Measurements from ENCODE around the gene ICAM3. TPM values are rescaled to one million over a fixed set of nuclear protein-coding genes. Genes with fewer than 3 reads are reported as not detected.
"Not testable (repeated sequence)": the region's sequence is repeated elsewhere in the genome, so short reads cannot be mapped to it uniquely, and the experiment has no call there.

Gene ICAM3
- 10 to 100 TPM in 1 of 4 donors, 1 to 10 TPM in 3; 7.7 to 41.1 (median 9.4) TPM for total RNA-seq

DNA sequence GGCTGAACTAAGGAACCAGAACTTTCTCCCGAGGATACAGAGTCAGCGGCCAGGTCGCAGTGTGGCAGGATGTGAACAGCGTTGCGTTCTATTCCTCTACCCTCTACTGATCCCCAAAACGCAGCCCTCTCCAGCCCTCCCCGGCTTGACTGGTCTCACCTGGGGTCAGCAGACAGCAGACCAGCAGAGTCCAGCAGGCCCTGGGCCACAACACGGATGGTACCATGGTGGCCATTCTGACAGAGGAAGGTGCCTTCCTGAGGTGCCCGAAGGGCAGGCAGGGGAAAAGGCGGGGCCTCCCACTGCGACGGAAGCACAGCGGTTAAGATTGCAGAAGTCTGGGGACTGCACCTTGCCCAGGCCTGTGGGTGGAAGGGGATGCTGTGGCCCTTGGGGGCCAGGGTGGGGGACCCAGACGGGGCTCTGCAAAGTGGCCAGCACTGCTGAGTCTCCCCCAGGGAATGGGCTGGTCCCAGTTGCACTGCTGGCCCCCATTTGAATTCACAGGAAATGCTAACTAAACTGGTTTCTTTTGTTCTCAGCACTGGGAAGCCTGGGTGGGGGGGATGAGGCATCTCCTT lies at the start of gene ICAM3:
Gene ICAM3, minus strand, starts transcription at position 245 of the 581 bp plus-strand sequence. Its CDS starts 10 bp downstream, at position 235.
- DNase-seq (ENCODE audit: low spot score) = no peak

GRCh38 chr19:10388957-10389356 lies 49.5 kb upstream of the ICAM3 start:
- TF ChIP-seq, protein P1, sequence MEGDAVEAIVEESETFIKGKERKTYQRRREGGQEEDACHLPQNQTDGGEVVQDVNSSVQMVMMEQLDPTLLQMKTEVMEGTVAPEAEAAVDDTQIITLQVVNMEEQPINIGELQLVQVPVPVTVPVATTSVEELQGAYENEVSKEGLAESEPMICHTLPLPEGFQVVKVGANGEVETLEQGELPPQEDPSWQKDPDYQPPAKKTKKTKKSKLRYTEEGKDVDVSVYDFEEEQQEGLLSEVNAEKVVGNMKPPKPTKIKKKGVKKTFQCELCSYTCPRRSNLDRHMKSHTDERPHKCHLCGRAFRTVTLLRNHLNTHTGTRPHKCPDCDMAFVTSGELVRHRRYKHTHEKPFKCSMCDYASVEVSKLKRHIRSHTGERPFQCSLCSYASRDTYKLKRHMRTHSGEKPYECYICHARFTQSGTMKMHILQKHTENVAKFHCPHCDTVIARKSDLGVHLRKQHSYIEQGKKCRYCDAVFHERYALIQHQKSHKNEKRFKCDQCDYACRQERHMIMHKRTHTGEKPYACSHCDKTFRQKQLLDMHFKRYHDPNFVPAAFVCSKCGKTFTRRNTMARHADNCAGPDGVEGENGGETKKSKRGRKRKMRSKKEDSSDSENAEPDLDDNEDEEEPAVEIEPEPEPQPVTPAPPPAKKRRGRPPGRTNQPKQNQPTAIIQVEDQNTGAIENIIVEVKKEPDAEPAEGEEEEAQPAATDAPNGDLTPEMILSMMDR (IDR thresholded peaks at IDR 0.05) = peak in 2 of 3 donors; percentile 65 to 83
- peak; percentile 100 for DNase-seq (ENCODE audit: low spot score)
- ATAC-seq (ENCODE audit: low FRiP score) = peak; percentile 51

More for the DNA sequence above, at the start of gene ICAM3:
- TF ChIP-seq, protein P1 (IDR thresholded peaks at IDR 0.05) = no peak
- no peak for ATAC-seq (ENCODE audit: low FRiP score)

DNA sequence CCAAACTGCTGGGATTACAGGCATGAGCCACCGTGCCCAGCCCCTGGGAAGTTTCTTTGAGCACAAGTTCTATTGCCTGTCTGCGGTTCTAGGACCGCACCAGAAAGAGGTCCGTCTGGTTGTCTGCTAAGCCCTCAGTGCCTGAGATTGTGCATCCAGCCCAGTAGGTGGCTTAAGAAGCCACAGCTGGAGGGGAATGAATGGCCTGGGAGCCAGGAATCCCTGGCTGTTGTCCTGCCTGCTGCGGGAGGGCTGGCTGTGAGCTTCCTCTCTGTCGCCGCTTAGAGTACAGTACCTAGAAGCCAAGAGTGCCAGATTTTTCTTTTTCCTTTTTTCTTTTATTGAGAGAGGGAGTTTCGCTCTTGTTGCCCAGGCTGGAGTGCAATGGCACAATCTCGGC lies 45.2 kb upstream of the ICAM3 start:
- ATAC-seq (ENCODE audit: low FRiP score) (no peak), DNase-seq (ENCODE audit: low spot score) (no peak)
- TF ChIP-seq, protein P1 (IDR thresholded peaks at IDR 0.05) = no peak

DNA sequence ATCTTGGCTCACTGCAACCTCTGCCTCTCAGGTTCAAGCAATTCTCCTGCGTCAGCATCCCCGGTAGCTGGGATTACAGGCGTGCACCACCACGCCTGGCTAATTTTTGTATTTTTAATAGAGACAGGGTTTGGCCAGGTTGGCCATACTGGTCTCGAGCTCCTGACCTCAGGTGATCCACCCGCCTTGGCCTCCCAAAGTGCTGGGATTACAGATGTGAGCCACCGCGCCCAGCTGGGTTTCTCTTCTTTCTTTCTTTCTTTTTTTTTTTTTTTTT lies 43.7 kb upstream of the ICAM3 start:
- ATAC-seq (ENCODE audit: low FRiP score); DNase-seq (ENCODE audit: low spot score): not testable (repeated sequence)

- ATAC-seq (ENCODE audit: low FRiP score) (peak; percentile 98), DNase-seq (ENCODE audit: low spot score) (peak; percentile 89)
These were observed 41.1 kb upstream of the ICAM3 start, which contains the start of gene TYK2 for GRCh38 chr19:10380313-10381102. TSS of gene TYK2 (minus strand) at chr19:10380572. CDS start at chr19:10378406, 2,166 bp downstream.

GRCh38 chr19:10379880-10380312 lies 40.5 kb upstream of the ICAM3 start:
- DNase-seq (ENCODE audit: low spot score) (no peak), ATAC-seq (ENCODE audit: low FRiP score) (no peak)
- TF ChIP-seq, protein P1 (IDR thresholded peaks at IDR 0.05) = no peak

More at GRCh38 chr19:10380313-10381102, 41.1 kb upstream of the ICAM3 start, which contains the start of gene TYK2:
- TF ChIP-seq, protein P1 (IDR thresholded peaks at IDR 0.05) = no peak

DNA sequence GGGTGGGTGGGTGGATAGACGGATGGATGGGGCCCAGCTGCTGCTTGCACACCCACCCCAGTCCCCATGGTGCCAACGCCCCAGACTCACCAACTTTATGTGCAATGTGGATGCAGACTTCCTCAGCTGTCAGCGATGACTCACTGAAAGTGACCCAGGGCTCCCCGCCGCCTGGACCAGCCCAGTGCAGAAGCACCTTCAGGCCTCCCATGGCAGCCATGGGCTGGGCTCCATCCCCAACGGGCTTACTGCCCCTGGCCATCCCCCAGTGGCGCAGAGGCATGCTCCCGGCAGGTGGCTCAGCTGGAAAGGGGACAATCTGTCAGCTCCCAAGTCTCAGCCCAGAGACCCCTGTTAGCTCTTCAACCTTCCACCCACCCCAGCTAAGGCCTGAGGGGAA lies 38.7 kb upstream of the ICAM3 start:
- no peak for ATAC-seq (ENCODE audit: low FRiP score)
- TF ChIP-seq, protein P1 (IDR thresholded peaks at IDR 0.05) = no peak
- no peak for DNase-seq (ENCODE audit: low spot score)

GRCh38 chr19:10377140-10377640 lies 37.8 kb upstream of the ICAM3 start:
- not testable (repeated sequence) for DNase-seq (ENCODE audit: low spot score); ATAC-seq (ENCODE audit: low FRiP score)

All from omental fat pad (tissue), 4 donors.